Smooth muscle cell of the umbilical artery (primary cell): ENCODE data around the gene ACTL9. TPM values are rescaled to one million over a fixed set of nuclear protein-coding genes. Genes with fewer than 3 reads are reported as not detected.

ENCODE experiments used
- total RNA-seq: library from RNA; depleted of rRNA; stranded (reverse); fragments of >200 nt; gene quantifications from 2 replicates; pipeline ENCODE4 v1.2.3, GENCODE V29; 2014

ACTL9 gene, protein sequence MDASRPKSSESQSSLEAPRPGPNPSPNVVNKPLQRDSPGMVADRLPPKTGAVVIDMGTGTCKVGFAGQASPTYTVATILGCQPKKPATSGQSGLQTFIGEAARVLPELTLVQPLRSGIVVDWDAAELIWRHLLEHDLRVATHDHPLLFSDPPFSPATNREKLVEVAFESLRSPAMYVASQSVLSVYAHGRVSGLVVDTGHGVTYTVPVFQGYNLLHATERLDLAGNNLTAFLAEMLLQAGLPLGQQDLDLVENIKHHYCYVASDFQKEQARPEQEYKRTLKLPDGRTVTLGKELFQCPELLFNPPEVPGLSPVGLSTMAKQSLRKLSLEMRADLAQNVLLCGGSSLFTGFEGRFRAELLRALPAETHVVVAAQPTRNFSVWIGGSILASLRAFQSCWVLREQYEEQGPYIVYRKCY
- not detected in 2 replicates for total RNA-seq

DNA sequence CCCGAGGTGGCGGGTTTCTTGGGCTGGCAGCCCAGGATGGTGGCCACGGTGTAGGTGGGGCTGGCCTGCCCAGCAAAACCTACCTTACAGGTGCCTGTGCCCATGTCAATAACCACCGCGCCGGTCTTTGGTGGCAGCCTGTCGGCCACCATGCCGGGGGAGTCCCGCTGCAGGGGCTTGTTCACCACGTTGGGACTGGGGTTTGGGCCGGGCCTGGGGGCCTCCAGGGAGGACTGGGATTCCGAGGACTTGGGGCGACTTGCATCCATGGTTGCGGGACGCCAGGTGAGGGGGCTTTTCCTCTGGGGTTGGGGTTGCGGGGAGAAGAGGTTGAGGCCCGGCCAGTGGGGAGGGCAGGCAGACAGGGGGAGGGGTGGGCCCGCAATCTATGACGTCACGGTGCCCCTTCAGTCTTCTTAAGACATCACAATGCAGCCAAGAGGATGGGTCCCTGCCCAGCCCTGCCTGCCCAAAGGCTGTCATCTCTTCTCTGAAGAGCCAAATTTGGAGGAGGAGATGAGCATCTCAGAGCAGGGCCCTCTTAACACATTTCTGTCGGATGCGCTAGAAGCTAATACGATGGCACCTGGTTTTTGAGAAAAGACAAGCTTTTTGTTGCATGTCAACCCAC, at the start of gene ACTL9:
Gene ACTL9, minus strand, starts transcription at position 363 of the 631 bp plus-strand sequence. Its CDS starts 94 bp downstream, at position 269.

DNA sequence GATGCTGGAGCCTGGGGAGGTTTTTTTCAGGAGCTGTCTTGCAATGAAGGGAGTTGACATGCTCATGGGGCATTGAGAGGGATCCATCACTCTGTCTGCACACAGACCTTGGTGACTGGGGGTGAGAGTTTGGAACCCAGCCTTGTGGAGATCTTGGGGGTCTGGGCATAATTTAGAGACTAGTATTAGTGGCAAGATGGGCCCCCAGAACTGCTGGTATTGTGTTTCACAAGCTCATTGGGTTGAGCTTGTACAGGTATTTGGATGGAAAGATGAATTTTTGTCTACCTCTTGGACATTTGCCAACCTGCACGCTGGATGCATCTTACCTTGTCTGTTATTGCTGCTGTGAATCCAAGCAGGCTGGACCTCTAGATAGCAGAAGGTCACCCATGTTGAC, 22.7 kb upstream of the ACTL9 start, which contains the start of gene OR2Z1:
Gene OR2Z1, plus strand, starts transcription at position 301 of the 400 bp plus-strand sequence. CDS start 9,395 bp downstream, outside the sequence.

Other genes starting within 250 kb of the ACTL9 start
- gene PRAM1, start 196.2 kb downstream of the ACTL9 start, total RNA-seq = not detected in 2 replicates
- gene ZNF414, start 184.6 kb downstream of the ACTL9 start, total RNA-seq = 7.6 and 9.5 TPM in 2 replicates
- gene MYO1F, start 121.4 kb downstream of the ACTL9 start, total RNA-seq = under 0.01 and 0.05 TPM in 2 replicates
- 11.9 and 21.7 TPM in 2 replicates for gene ADAMTS10, start 88.1 kb downstream of the ACTL9 start, total RNA-seq
- not detected in 2 replicates for gene NFILZ, start 68.2 kb downstream of the ACTL9 start, total RNA-seq
- gene OR2Z1, start 22.8 kb upstream of the ACTL9 start, total RNA-seq = not detected in 2 replicates
- gene ZNF558, start 133.5 kb upstream of the ACTL9 start, total RNA-seq = 20.2 and 25.3 TPM in 2 replicates
- gene MBD3L1, start 133.6 kb upstream of the ACTL9 start, total RNA-seq = not detected in 2 replicates